GM12872 (cell line): ENCODE results near the gene RHNO1.

Experiments
- TF ChIP-seq, protein P1 (sequence below): IDR thresholded peaks from 3 replicates; pipeline ENCODE4 v1.5.1; 2011; ENCODE audit warnings: low read depth, mild to moderate bottlenecking, low read length, moderate library complexity; ENCODE audit not compliant: insufficient read depth

The RHNO1 gene

DNA sequence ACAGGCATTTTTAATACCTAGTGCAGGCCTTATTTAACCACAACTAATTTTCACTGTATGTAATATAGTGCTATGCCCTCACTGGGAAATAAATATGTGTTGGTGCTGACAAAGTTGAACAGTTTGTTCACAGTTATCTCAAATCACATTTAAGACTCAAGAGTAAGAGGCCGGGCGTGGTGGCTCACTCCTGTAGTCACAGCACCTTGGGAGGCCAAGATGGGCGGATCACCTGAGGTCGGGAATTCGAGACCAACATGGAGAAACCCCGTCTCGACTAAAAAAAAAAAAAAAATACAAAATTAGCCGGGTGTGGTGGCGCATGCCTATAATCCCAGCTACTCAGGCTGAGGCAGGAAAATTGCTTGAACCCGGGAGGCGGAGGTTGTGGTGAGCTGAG is 59.3 kb downstream of the RHNO1 start:
- TF ChIP-seq, protein P1, sequence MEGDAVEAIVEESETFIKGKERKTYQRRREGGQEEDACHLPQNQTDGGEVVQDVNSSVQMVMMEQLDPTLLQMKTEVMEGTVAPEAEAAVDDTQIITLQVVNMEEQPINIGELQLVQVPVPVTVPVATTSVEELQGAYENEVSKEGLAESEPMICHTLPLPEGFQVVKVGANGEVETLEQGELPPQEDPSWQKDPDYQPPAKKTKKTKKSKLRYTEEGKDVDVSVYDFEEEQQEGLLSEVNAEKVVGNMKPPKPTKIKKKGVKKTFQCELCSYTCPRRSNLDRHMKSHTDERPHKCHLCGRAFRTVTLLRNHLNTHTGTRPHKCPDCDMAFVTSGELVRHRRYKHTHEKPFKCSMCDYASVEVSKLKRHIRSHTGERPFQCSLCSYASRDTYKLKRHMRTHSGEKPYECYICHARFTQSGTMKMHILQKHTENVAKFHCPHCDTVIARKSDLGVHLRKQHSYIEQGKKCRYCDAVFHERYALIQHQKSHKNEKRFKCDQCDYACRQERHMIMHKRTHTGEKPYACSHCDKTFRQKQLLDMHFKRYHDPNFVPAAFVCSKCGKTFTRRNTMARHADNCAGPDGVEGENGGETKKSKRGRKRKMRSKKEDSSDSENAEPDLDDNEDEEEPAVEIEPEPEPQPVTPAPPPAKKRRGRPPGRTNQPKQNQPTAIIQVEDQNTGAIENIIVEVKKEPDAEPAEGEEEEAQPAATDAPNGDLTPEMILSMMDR = no peak

DNA sequence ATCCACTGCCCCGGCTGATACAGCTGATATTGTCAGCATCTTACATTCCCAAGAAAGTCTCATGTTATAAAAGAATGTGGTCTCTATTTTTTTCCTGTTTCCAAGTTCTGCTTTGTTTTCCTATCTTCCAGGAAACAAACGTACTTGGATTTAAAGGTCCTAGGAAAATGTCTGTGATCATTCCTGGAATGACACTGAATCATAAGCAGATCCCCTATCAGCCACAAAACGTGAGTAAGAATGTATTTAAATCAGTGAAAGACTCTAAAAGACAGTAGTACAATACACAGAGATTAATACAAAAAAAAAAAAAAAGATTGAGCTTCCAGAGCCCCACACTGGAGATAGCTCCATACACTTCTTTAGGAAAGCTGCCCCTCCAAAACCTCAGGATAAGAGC is 60.5 kb downstream of the RHNO1 start:
- TF ChIP-seq, protein P1 = no peak
